ENCODE measurements around the gene TMPRSS4.

The TMPRSS4 gene

DNA sequence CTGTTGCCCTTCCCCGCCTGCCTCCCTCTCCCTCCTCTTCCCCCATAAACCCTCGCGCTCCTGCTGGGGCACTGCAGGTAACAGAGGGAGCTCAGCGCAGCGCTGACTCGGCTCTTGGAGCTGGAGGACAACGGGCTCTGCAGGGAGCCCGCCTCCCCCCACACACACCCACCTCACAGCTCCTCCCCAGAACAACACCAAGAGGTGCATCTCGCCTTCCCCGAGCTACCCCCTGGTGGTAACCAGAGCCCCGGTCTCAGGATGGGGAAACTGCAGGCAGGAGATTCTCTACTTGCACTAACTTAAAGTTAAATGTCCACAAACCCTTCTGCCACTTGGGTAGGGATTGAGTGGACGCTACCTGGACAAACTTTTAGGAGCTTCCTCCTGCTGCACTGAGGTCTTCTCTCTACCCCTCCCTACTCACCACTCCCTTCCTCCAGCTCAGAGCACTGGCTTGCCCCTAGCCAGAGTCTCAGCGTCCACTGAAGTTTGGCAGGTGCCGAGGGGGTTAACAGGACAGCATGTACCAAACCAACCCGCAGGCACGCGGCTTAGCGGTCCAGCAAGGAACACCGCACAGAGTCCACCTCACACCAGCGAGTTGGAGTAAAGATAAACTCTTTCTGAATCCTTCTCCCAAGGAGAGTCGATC lies 79.8 kb downstream of the TMPRSS4 start:
- H3K36me3 ChIP-seq (replicated peaks; ENCODE audit: low read depth, low read length) = no peaks in the 10 kb centered on the region
- no peak overlapping the region for H2AFZ ChIP-seq (ENCODE audit: low read depth, low read length)
- H3K27ac ChIP-seq (ENCODE audit: low read length) = no peak overlapping the region
- no peaks in the 10 kb centered on the region for H3K9me3 ChIP-seq (ENCODE audit: insufficient read depth, low read length)
- H3K9ac ChIP-seq (ENCODE audit: low read length) = no peak overlapping the region
- no peaks in the 10 kb centered on the region for H3K79me2 ChIP-seq (ENCODE audit: low read length)
- peaks cover 41% of the 10 kb centered on the region for H3K27me3 ChIP-seq (ENCODE audit: low read depth, low read length)
- no peaks in the 10 kb centered on the region; the same call in 1 of the 2 replicates for H3K4me1 ChIP-seq (ENCODE audit: low read length)
- TF ChIP-seq, protein P1, sequence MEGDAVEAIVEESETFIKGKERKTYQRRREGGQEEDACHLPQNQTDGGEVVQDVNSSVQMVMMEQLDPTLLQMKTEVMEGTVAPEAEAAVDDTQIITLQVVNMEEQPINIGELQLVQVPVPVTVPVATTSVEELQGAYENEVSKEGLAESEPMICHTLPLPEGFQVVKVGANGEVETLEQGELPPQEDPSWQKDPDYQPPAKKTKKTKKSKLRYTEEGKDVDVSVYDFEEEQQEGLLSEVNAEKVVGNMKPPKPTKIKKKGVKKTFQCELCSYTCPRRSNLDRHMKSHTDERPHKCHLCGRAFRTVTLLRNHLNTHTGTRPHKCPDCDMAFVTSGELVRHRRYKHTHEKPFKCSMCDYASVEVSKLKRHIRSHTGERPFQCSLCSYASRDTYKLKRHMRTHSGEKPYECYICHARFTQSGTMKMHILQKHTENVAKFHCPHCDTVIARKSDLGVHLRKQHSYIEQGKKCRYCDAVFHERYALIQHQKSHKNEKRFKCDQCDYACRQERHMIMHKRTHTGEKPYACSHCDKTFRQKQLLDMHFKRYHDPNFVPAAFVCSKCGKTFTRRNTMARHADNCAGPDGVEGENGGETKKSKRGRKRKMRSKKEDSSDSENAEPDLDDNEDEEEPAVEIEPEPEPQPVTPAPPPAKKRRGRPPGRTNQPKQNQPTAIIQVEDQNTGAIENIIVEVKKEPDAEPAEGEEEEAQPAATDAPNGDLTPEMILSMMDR (IDR thresholded peaks at IDR 0.05; ENCODE audit: low read depth, low read length) = no peak
- no peak for TF ChIP-seq EZH2phosphoT487 (IDR thresholded peaks at IDR 0.05; ENCODE audit: low read depth)
- no peak overlapping the region for H3K4me3 ChIP-seq (ENCODE audit: low read length)
- H4K20me1 ChIP-seq (ENCODE audit: insufficient read depth, low read length) = no peaks in the 10 kb centered on the region
- H3K4me2 ChIP-seq (ENCODE audit: low read length) = no peak overlapping the region

- Histone ChIP-seq H3K36me3 (replicated peaks; ENCODE audit: low read depth, low read length) (no peaks in the 10 kb centered on the region), H3K9ac (ENCODE audit: low read length) (no peak overlapping the region), H3K4me2 (ENCODE audit: low read length) (no peak overlapping the region), H3K4me1 (ENCODE audit: low read length) (no peaks in the 10 kb centered on the region; the same call in 1 of the 2 replicates), H3K27me3 (ENCODE audit: low read depth, low read length) (peaks cover 44% of the 10 kb centered on the region), H3K79me2 (ENCODE audit: low read length) (no peaks in the 10 kb centered on the region), H3K27ac (ENCODE audit: low read length) (no peak overlapping the region), H2AFZ (ENCODE audit: low read depth, low read length) (no peak overlapping the region), H4K20me1 (ENCODE audit: insufficient read depth, low read length) (no peaks in the 10 kb centered on the region), H3K4me3 (ENCODE audit: low read length) (no peak overlapping the region), H3K9me3 (ENCODE audit: insufficient read depth, low read length) (no peaks in the 10 kb centered on the region)
- TF ChIP-seq, protein P1 (IDR thresholded peaks at IDR 0.05; ENCODE audit: low read depth, low read length) = no peak
- TF ChIP-seq EZH2phosphoT487 (IDR thresholded peaks at IDR 0.05; ENCODE audit: low read depth) = no peak
These were observed 80.5 kb downstream of the TMPRSS4 start for GRCh38 chr11:118157186-118157895.

- no peak overlapping the region for H2AFZ ChIP-seq (ENCODE audit: low read depth, low read length)
- H3K9ac ChIP-seq (ENCODE audit: low read length) = no peak overlapping the region
- no peaks in the 10 kb centered on the region for H3K9me3 ChIP-seq (ENCODE audit: insufficient read depth, low read length)
- no peak overlapping the region for H3K4me2 ChIP-seq (ENCODE audit: low read length)
- no peaks in the 10 kb centered on the region for H3K36me3 ChIP-seq (replicated peaks; ENCODE audit: low read depth, low read length)
- no peaks in the 10 kb centered on the region for H3K79me2 ChIP-seq (ENCODE audit: low read length)
- TF ChIP-seq, protein P1 (IDR thresholded peaks at IDR 0.05; ENCODE audit: low read depth, low read length) = no peak
- TF ChIP-seq EZH2phosphoT487 (IDR thresholded peaks at IDR 0.05; ENCODE audit: low read depth) = no peak
- H3K4me1 ChIP-seq (ENCODE audit: low read length) = peaks cover 12% of the 10 kb centered on the region
- H3K27ac ChIP-seq (ENCODE audit: low read length) = no peak overlapping the region
- no peaks in the 10 kb centered on the region for H4K20me1 ChIP-seq (ENCODE audit: insufficient read depth, low read length)
- no peak overlapping the region for H3K4me3 ChIP-seq (ENCODE audit: low read length)
- H3K27me3 ChIP-seq (ENCODE audit: low read depth, low read length) = peaks cover 29% of the 10 kb centered on the region
These were observed 84.9 kb downstream of the TMPRSS4 start for GRCh38 chr11:118161786-118162185.

- TF ChIP-seq, protein P1 (IDR thresholded peaks at IDR 0.05; ENCODE audit: low read depth, low read length) = no peak
- TF ChIP-seq EZH2phosphoT487 (IDR thresholded peaks at IDR 0.05; ENCODE audit: low read depth) = no peak
- H3K4me2 ChIP-seq (ENCODE audit: low read length) = peak overlapping the region; percentile 22; the same call in 1 of the 2 replicates
- no peaks in the 10 kb centered on the region for H3K36me3 ChIP-seq (replicated peaks; ENCODE audit: low read depth, low read length)
- no peaks in the 10 kb centered on the region for H3K9me3 ChIP-seq (ENCODE audit: insufficient read depth, low read length)
- H3K27ac ChIP-seq (ENCODE audit: low read length) = no peak overlapping the region
- peaks cover 12% of the 10 kb centered on the region for H3K4me1 ChIP-seq (ENCODE audit: low read length)
- H3K9ac ChIP-seq (ENCODE audit: low read length) = no peak overlapping the region
- no peaks in the 10 kb centered on the region for H3K79me2 ChIP-seq (ENCODE audit: low read length)
- no peak overlapping the region for H3K4me3 ChIP-seq (ENCODE audit: low read length)
- H3K27me3 ChIP-seq (ENCODE audit: low read depth, low read length) = peaks cover 18% of the 10 kb centered on the region
- no peaks in the 10 kb centered on the region for H4K20me1 ChIP-seq (ENCODE audit: insufficient read depth, low read length)
- no peak overlapping the region for H2AFZ ChIP-seq (ENCODE audit: low read depth, low read length)
These were observed 86.0 kb downstream of the TMPRSS4 start for GRCh38 chr11:118162846-118163245.

All from OCI-LY3 (cell line).